T-helper 2 cell (primary cell): ENCODE measurements around the gene TRIM8.

ENCODE experiments used
- DNase-seq, 5 experiments: peaks; one replicate each; pipeline versions ENCODE4 v3.0.0 to v3.0.0-alpha.2; 2012 to 2022

TRIM8 gene

DNA sequence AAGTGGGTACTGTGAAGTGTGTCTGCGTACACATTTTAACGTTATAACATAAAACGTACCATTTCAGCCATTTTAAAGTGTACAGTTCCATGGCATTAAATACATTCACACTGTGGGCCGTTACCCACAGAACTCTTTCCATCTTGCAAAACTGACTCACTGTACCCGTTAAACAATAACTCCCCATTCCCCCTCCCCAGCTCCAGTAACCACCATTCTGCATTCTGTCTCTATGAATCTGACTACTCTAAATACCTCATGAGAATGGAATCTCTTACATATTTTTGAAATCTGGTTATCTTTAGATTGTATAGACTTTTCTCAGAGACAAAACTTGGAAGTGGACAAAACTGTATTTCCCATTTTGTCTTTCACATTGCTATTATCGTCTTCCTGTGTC, 60.6 kb downstream of the TRIM8 start:
- DNase-seq: no peak

DNA sequence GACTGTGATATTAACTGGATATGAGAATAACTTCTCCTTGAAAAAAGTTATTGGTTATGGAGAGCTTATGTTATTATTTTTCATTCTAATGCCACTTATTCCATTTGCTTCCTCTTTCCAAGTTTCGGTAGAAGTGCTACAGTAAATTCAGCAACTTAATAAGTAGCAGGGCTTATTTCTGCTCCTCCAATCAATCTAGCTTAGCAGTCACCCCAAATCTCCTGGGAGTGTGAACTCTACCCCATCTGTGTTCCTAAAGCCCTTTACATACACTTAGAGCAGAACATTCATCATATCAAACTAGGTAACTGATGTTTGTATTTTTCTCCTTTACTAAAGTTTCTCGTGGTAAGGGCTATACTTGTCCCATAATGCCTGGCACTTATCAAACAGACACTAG, 61.3 kb downstream of the TRIM8 start:
- DNase-seq: no peak
